Measurements from ENCODE around the gene EXTL2.
"Not testable (repeated sequence)": the region's sequence is repeated elsewhere in the genome, so short reads cannot be mapped to it uniquely, and the experiment has no call there.

EXTL2 gene, protein sequence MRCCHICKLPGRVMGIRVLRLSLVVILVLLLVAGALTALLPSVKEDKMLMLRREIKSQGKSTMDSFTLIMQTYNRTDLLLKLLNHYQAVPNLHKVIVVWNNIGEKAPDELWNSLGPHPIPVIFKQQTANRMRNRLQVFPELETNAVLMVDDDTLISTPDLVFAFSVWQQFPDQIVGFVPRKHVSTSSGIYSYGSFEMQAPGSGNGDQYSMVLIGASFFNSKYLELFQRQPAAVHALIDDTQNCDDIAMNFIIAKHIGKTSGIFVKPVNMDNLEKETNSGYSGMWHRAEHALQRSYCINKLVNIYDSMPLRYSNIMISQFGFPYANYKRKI

DNA sequence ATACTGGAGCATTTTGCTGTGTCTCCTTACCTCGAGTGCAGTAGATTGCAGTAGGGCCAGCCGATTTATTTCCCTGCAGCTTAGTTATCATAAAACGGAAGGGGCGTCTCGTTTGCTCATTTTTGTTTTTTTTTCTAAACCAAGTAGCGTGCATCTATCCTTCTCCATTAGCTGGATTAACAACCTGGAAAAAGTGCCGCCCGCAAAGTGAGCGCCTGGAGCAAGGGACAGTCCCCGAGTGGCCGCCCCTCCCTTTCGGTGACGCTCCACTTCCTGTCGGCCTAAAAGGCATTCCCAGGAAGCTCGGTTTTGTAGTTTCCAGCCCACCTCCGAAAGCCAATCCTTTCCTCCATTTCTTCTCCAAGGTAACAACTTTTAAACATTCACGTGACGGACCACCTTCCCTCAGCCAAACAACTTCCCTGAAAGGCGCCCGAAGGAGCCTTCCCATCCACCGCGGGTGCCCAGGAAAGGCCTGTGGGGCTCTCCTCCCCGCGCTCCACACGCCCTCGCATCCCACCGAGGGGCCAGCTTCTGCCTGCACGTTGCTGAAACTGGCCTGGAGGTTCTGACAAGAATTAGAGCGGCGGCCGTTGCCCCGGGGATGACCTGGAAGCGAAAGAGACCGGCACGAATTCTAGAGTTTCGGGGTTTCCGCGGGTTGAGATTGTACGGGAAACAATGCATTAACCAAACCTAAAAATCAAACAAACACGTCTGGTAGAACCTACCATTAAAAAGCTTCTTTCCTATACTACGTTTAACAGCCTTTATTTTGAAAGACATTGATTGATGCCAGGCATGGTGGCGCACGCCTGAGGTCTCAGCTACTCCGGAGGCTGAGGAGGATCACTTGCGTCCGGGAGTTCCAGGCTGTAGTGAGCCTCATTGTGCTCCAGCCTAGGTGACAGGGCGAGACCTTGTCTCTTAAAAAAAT, at the start of gene EXTL2:
EXTL2 (minus strand) TSS at position 240 of the 937 bp plus-strand sequence. CDS start 6,085 bp downstream, outside the sequence.
- peak in 2 of 3 donors; percentile 11 to 31 for DNase-seq (ENCODE audit: low read depth in 3 of 3, low spot score in 1 of 3)

DNA sequence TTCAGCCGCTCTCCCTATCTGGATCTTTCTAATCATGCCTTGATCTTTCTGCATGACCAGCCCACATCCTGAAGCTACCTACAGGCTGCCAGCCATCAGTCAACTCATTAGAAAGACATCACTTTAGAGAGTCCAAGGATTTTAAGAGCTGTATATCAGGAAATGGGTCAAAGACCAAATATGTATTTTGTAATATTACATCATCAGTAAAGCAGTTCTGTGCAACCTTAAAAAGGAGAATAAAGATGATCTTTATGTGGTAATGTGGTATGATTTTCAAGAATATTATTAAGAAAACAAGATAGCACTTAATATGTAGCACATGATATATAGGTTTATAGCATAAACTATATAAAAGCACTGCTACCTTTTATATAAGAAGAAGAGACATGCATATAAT, 48.9 kb upstream of the EXTL2 start:
- no peak for DNase-seq (ENCODE audit: low read depth in 3 of 3, low spot score in 1 of 3)

DNA sequence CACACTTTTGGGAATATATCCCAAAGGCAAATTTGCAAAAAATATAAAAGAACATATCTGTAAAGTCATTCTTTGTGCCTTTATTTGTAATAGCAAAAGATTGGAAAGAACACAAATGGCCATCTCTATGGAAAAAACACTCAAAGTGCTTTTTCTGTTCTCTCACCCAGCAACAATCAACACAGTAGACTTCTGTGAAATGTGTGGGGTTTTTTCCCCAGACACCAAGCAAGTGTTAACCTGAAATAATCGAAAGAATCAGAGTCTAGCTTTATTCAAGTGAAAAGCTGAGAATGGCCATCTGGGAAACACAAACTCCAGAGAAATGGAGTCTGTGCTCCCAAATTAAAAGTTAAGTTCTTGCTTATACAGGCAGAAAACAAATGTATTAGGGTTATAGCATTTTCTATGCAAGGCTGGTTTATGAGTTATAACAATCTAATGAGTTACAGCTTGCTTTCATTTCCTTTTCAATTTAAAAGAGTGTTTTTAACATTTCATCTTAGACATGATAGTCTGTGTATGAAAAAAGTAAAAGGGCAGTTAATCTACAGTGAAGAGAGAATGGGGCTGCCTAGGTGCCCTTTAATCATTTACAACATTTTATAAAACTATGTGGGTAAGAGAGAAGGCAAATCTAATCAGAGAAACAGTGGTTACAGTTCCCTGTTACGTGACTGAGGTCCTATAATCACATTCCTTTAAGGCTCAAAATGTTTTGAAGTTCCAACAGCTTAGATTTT, 47.8 kb upstream of the EXTL2 start:
- no peak for DNase-seq (ENCODE audit: low read depth in 3 of 3, low spot score in 1 of 3)

DNA sequence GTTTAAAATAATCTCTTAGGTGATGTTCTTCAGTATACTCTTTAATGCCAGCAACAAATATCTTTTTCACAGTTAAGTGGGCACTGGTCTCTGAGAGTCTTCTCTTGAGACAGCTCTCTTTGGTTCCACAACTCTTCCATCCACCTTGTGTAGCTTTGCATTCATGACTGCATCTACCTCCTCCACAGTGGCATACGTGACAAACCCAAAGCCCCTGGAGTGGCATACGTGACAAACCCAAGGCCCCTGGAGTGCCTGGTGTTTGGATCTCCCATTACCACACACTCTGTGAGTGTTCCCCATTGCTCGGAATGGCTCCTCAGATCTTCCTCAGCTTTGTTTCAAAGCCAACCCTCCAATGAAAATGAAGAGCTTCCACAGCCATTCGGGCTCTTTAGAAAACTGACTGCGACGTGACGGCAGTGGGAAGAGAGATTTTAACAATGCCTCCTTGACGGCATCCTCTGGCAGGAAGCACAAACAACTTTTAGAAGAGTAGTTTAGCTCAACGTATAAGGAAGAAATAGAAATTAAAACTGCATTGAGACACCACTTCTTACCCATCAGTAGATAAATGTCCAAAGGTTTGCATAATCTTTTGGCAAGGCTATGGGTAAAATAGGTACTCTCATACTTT, 47.1 kb upstream of the EXTL2 start:
- no peak for DNase-seq (ENCODE audit: low read depth in 3 of 3, low spot score in 1 of 3)

DNA sequence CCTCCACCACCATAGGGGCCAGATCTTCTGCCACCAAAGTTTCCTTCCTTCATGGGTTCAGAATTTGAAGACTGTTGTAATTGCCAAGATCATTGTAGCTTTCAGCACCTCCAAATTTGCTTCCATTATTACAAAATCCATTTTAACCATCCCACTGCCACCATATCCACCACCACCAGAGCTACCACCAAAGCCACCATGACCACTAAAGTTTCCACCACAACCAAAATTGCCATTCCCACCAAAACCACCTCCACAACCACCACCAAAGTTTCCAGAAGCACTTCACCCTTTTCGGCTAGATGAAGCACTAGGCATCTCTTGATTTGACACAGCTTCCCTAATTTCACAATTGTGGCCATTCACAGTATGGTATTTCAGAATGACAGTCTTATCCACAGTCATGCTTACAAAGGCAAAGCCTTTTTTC, 46.5 kb upstream of the EXTL2 start:
- no peak for DNase-seq (ENCODE audit: low read depth in 3 of 3, low spot score in 1 of 3)

DNA sequence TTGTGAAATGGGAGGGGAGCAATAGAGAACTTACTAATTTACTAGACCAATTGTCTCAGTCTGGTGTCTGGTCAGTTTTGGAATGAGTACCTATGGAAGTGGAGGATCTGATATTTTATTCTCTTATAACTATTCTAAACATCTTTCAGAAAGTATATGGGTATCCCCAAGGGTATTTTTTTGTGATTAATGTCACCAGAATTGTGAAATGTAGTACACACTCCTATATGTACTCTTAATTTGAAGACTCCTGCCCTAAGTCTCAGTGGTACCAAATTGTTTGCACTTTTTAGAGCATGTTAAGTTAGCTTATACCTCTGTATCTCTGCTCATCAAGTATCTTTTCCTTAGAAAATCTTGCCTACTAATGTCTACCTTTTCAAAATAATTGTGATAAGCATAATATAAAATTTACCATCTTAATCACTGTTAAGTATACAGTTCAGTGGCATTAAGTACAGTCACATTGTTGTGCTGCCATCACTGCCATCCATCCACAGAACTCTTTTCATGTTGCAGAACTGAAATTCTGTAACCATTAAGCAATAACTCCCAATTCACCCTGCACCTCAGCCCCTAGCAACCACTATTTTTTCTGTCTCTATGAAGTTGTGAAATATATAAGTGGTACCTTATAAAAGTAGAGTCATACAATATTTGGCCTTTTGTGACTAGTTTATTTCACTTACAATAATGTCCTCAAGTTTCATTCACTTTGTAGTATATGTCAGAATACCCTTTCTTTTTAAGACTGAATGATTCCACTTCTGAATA, 41.7 kb upstream of the EXTL2 start:
- DNase-seq (ENCODE audit: low read depth in 3 of 3, low spot score in 1 of 3) = no peak

DNA sequence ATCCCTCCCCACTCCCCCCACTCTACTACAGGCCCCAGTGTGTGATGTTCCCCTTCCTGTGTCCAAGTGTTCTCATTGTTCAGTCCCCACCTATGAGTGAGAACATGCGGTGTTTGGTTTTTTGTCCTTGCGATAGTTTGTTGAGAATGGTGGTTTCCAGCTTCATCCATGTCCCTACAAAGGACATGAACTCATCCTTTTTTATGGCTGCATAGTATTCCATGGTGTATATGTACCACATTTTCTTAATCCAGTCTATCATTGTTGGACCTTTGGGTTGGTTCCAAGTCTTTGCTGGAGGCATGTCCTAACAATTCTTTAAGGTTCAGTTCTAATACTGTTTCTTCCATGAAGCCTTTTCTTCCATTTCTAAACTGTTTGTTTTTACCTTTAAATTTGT, 38.9 kb upstream of the EXTL2 start:
- not testable (repeated sequence) for DNase-seq (ENCODE audit: low read depth in 3 of 3, low spot score in 1 of 3)

DNA sequence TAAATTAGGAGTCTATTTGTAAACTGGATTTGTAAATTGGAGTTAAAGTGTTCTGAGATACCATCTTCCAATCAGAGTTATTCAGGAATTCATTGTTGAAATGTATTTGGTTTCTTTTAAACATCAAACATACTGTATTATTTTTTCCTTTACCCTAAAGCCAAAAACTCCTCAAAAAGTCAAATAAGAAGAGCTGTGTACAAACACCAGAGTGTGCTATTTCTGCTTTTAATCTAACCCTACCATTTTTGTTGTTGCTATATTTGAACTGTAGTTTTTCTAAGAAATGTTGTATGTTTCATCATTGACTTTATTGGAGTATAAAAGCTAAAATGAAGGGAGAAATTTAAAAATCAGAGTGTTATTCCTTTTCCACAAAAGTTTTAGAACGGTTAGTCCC, 37.1 kb upstream of the EXTL2 start:
- no peak for DNase-seq (ENCODE audit: low read depth in 3 of 3, low spot score in 1 of 3)

DNA sequence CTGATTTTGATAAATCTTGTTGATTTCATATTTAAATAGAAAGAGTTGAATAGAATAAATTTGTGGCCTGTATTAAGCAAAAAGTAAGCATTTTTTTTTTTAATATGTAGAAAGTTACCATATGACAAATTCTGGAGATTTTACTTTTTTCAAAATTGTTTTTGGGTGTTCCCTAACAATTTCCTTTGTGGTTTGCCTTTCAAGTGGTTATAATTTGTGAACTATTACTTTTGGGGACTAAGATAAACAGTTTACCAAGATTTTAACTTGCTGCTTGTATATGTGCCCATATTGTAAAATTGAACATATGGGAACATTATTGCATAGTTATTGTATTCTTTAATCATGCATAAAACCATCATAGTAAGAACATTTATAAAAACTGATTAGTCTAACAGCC, 35.9 kb upstream of the EXTL2 start:
- DNase-seq (ENCODE audit: low read depth in 3 of 3, low spot score in 1 of 3) = no peak

DNA sequence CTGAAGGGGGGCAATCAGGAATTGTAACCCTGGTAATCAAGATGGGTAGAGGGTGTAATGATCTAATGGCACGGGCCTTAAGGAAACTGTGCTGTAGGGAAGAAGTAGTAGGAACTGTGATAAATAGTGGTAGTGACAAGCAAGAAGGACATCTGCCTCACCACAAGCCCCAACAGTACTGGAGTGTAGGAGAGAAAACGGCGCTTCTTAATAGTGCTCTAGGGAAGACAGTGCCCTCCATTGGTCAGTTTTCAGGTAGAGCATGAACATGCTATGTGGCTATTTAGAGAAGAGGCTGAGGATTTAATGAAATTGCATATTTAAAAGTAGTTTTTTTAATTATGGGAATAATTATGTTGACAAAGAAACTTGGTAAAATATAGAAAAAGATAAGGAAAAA, 33.5 kb upstream of the EXTL2 start:
- DNase-seq (ENCODE audit: low read depth in 3 of 3, low spot score in 1 of 3) = no peak

DNA sequence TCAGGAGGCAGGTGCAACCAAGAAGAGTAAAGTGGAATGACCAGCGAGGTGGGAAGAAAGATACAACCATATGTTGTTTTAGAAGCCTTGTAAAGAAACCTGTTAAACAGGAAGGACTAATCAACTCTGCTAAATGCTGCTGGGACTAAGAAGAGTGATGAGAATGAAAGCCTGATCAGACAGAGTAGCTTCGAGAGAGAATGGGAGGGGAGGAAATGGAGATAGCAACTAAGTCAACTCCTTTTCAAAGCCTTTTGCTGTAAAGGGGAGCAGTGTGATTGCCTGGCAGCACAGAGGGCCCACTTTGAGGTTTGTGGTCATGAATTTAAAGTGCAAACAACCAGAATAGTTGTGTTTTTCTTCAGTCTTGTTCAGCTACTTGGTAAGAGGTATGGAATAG, 32.6 kb upstream of the EXTL2 start:
- DNase-seq (ENCODE audit: low read depth in 3 of 3, low spot score in 1 of 3) = peak in 2 of 3 donors; percentile 22 to 41

DNA sequence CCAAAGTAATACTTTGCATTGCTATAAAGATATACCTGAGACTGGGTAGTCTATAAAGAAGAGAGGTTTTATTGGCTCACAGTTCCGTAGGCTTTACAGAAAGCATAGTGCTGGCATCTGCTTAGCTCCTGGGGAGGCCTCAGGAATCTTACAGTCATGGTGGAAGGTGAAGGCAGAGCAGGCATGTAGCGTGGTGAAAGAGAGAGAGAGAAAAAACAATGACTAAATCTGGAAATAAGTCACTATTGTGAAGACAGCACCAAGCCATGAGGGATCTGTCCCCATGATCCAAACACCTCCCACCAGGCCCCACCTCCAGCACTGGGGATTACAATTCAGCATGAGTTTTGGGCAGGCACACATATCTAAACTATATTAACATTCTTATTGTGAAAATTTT, 31.6 kb upstream of the EXTL2 start:
- DNase-seq (ENCODE audit: low read depth in 3 of 3, low spot score in 1 of 3) = no peak

DNA sequence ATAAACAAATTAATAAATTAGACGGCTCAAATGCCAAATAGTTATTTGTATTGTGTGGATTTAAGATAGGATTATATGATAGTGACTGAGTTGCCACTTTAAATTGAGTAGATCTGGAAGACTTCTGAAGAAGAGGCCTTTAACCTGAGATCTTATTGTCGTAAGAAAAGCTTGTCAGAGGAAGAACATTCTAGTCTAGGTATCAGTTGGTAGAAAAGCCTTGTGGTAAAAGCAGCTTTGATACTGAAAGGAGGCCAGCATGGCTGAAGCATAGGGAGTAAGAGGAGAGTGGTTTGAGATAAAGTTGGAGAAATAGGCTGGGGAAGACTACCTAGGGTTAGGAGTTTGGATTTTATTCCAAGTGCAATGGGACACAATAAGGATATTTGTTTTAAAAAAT, 30.3 kb upstream of the EXTL2 start:
- DNase-seq (ENCODE audit: low read depth in 3 of 3, low spot score in 1 of 3) = no peak

DNA sequence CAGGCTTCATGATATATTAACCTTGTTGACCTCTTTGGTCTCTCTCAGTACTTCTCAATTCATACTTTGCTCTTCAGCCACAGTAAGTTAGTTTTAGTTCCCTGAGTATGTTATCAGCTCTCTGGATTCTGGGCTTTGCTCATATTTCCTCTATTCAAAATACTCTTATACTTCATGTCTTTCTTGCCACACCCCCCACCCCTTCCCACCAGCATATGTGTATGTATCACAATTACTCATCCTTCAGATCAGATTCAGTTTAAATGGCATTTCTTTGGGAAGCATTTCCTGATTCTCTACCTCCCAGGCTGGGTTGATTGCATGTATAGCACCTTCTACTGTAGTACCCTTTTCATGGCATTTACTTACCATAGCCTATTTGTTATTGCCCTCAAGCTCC, 29.6 kb upstream of the EXTL2 start:
- DNase-seq (ENCODE audit: low read depth in 3 of 3, low spot score in 1 of 3) = no peak

DNA sequence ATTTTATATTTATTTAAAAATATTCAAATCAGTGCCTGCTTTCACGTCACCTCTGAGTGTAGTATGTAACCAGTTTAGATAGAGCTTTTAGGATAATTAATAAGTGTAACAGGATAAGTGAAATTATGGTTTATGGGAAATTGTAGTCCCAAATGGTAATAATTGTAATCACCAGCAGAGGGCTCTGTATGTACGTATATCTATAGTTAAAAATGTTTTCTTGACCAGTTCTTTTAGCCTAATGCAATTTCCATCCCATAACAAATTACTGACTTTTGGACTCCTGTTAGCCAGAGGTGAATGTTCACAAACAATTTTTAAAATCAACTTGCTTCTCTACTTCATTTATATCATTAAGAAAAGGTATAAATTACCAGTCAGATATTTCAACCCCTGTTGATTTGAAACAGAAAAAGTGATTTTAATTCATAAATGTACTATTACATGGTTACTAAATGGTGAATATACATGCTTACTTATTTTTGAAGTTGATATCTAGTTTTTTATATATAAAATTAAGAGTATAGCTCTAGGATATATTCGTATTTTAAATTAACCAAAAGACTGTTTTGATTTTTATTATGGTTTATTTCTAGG, 26.6 kb upstream of the EXTL2 start:
- DNase-seq (ENCODE audit: low read depth in 3 of 3, low spot score in 1 of 3) = no peak

DNA sequence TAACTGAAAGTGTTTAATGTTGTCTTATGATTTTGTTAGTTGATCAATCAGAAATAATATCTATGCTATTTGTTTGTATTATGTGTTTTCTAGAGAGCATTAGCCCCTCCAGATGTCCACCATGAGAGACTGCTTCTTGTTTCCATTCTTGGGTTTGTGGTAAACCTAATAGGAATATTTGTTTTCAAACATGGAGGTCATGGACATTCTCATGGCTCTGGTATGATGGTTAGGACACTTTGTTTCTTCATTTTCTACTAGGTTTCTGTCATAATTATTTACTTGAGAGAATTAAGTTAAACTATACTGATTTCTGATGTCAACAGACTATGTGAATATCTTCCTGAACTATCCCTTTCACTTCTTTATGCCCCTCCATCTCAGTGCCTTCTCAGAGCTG, 17.4 kb upstream of the EXTL2 start:
- DNase-seq (ENCODE audit: low read depth in 3 of 3, low spot score in 1 of 3) = no peak

DNA sequence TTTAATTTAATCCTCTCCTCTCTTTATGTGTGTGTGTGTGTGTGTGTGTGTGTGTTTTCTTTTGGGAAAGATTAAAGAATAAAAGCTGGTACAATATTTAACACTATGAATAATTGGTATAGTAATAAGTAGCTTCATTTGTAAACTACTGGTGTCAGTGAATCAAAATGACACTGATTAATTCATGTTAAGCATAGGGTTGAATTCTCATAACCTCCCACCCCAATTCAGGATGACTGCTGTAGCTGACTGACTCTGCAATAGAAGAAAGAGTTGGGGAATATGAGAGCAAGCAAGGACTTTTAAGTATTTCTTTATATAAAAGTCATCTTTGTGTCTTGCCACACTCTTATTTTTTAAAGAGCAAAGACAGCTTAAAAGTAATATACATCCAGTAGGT, 14.4 kb upstream of the EXTL2 start:
- DNase-seq (ENCODE audit: low read depth in 3 of 3, low spot score in 1 of 3) = no peak

DNA sequence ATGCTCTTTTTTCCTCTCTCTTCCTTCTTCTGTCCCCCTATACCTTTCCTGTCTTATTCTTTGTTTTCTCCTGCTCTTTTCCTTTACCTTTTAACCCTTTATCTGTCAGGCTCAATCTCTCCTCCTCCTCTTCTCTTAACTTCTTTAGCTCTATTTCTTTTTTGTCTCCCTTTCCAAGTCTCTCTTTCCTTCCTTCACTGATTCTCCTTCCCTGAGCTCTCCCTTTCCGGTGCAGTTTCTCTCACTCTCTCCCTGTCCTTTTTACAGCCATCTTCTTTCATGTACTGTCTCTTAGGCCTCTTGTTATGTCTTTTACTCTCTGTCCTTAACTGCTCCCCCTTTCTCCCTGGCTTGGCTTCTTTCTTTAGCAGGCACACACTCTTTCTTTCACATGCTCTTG, 13.2 kb upstream of the EXTL2 start:
- no peak for DNase-seq (ENCODE audit: low read depth in 3 of 3, low spot score in 1 of 3)

DNA sequence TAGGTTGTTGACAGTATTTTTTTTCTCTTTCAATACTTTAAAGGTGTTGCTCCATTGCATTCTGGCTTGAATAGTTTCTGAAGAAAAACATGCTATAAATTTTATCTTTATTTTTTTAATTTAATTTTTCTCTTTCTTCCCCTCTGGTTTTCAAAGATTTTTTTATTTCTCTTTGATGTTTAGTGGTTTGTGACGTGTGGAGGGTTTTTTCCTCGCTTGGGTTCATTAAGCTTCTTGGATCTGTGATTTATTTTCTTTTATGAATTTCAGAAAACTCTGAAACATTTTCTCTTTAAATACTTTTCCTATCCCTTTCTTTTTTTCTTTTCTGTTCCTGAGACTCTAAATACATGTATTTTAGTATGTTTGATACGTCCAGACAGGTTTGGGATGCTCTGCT, 10.5 kb upstream of the EXTL2 start:
- no peak for DNase-seq (ENCODE audit: low read depth in 3 of 3, low spot score in 1 of 3)

DNA sequence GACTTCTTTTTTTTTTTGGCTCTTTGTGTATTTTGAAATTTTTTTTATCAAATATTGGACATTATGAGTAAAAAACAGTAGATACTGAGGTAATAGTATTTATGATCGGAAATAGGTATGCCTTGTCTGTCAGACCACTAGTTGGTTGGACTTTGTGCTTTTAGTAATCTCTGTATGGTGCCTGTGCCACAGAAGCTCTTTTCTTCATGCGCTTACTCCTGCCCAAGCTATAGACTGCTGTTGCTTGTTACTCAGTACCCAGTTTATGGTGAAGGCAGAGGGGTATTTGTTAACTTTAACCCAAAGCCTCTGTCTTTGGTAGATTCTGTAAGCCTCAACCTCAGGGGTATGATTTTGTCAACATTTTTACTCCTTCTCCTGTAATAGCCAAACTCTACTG, 9.9 kb upstream of the EXTL2 start:
- no peak for DNase-seq (ENCODE audit: low read depth in 3 of 3, low spot score in 1 of 3)
